OCI-LY7 (cell line): Measurements from ENCODE around the gene RIPPLY1.

Experiments
- CTCF ChIP-seq: fragments of 200-600 bp; sonication (generic); conservative IDR thresholded peaks from 2 replicates; pipeline ENCODE4 v1.5.1; 2014; ENCODE audit warnings: mild to moderate bottlenecking, antibody characterized with exemption, low read length, moderate library complexity, mixed read lengths
- EZH2phosphoT487 ChIP-seq: fragments of 200-600 bp; sonication (generic); IDR thresholded peaks from 2 replicates; pipeline ENCODE4 v1.6.1; 2018; ENCODE audit warnings: low read depth, borderline replicate concordance, mild to moderate bottlenecking, mixed run types, antibody characterized with exemption, low read length, moderate library complexity, mixed read lengths

- TF ChIP-seq CTCF (no peak), EZH2phosphoT487 (no peak)
Measured at GRCh38 chrX:106891762-106892460, 11.2 kb downstream of the RIPPLY1 start.
